ENCODE data around the gene TBCD.
"Not testable (repeated sequence)": the region's sequence is repeated elsewhere in the genome, so short reads cannot be mapped to it uniquely, and the experiment has no call there.

Gene TBCD

GRCh38 chr17:82960419-82961271 is 208.8 kb downstream of the TBCD start:
- DNase-seq, result no peak

GRCh38 chr17:82961366-82962162 is 209.7 kb downstream of the TBCD start:
- no peak for DNase-seq

GRCh38 chr17:82962163-82962720 is 210.4 kb downstream of the TBCD start:
- DNase-seq, result no peak

GRCh38 chr17:82963104-82963950 is 211.5 kb downstream of the TBCD start:
- DNase-seq, result peak; percentile 81

- DNase-seq, result not testable (repeated sequence)
Observed at GRCh38 chr17:82964451-82964850, 212.6 kb downstream of the TBCD start.

GRCh38 chr17:82964851-82965341 is 213.0 kb downstream of the TBCD start:
- no peak for DNase-seq

GRCh38 chr17:82965371-82965770 is 213.5 kb downstream of the TBCD start:
- DNase-seq, result no peak

GRCh38 chr17:82966415-82966814 is 214.6 kb downstream of the TBCD start:
- no peak for DNase-seq

GRCh38 chr17:82967268-82968032 is 215.6 kb downstream of the TBCD start:
- no peak for DNase-seq

GRCh38 chr17:82968033-82968841 is 216.4 kb downstream of the TBCD start:
- not testable (repeated sequence) for DNase-seq

- DNase-seq, result no peak
Observed at GRCh38 chr17:82970067-82970466, 218.2 kb downstream of the TBCD start.

- no peak for DNase-seq
Observed at GRCh38 chr17:82970818-82971590, 219.1 kb downstream of the TBCD start.

- DNase-seq, result no peak
Observed at GRCh38 chr17:82972836-82973372, 221.0 kb downstream of the TBCD start.

- DNase-seq, result no peak
Observed at GRCh38 chr17:82973456-82974135, 221.7 kb downstream of the TBCD start.

- no peak for DNase-seq
Observed at GRCh38 chr17:82974136-82974952, 222.5 kb downstream of the TBCD start.

- DNase-seq, result no peak
Observed at GRCh38 chr17:82976982-82977488, 225.2 kb downstream of the TBCD start.

- DNase-seq, result no peak
Observed at GRCh38 chr17:82977606-82978005, 225.7 kb downstream of the TBCD start.

- no peak for DNase-seq
Observed at GRCh38 chr17:82978765-82979349, 227.0 kb downstream of the TBCD start.

Measured in EL (cell line).